Subcutaneous abdominal adipose tissue (tissue), 5 donors: Measurements from ENCODE around the gene LAG3.
A peak's percentile ranks its signal among the peaks of the same experiment; 100 is the strongest.

Experiments
- H3K27ac ChIP-seq: one replicate; pipeline ENCODE4 v1.7.0; 2013; ENCODE audit warnings: low read depth, mild to moderate bottlenecking, inconsistent platforms, low read length, moderate library complexity
- H3K27me3 ChIP-seq, 5 donors: one replicate each; pipeline ENCODE4 v1.7.0; 2013; ENCODE audit warnings: low read length in 5 of 5, inconsistent platforms in 1 of 5; ENCODE audit not compliant: control insufficient read depth in 5 of 5, insufficient read depth in 4 of 5
- H3K36me3 ChIP-seq, 5 donors: one replicate each; pipeline ENCODE4 v1.7.0; 2013; ENCODE audit warnings: low read length in 5 of 5; ENCODE audit not compliant: control insufficient read depth in 5 of 5, insufficient read depth in 5 of 5
- H3K4me1 ChIP-seq, 5 donors: one replicate each; pipeline ENCODE4 v1.7.0; 2013; ENCODE audit warnings: low read length in 5 of 5, mild to moderate bottlenecking in 3 of 5, moderate library complexity in 1 of 5; ENCODE audit not compliant: control insufficient read depth in 5 of 5, insufficient read depth in 5 of 5
- H3K4me3 ChIP-seq, 5 donors: one replicate each; pipeline ENCODE4 v1.7.0; 2013; ENCODE audit warnings: low read length in 5 of 5, low read depth in 1 of 5
- H3K9ac ChIP-seq, 5 donors: one replicate each; pipeline ENCODE4 v1.7.0; 2013; ENCODE audit warnings: low read length in 5 of 5, mild to moderate bottlenecking in 4 of 5, moderate library complexity in 3 of 5
- H3K9me3 ChIP-seq, 5 donors: one replicate each; pipeline ENCODE4 v1.7.0; 2013; ENCODE audit warnings: low read length in 5 of 5; ENCODE audit not compliant: control insufficient read depth in 5 of 5
- donor health status: healthy.
- donor health status: healthy.
- donor health status: healthy.
- donor health status: healthy.
- donor health status: healthy.

Gene LAG3

GRCh38 chr12:6819106-6820030, 47.0 kb downstream of the LAG3 start:
- no peaks in the 10 kb centered on the region for H3K9me3 ChIP-seq
- H3K4me3 ChIP-seq, result no peak overlapping the region
- no peak overlapping the region for H3K27ac ChIP-seq
- H3K9ac ChIP-seq, result no peak overlapping the region
- peaks cover 11 to 33% (median 23%) of the 10 kb centered on the region in 5 donors for H3K27me3 ChIP-seq
- peaks cover 0 to 34% (median 7%) of the 10 kb centered on the region in 5 donors for H3K36me3 ChIP-seq
- H3K4me1 ChIP-seq, result peaks cover 0 to 15% (median 15%) of the 10 kb centered on the region in 5 donors

GRCh38 chr12:6820166-6820565, 47.8 kb downstream of the LAG3 start:
- no peak overlapping the region for H3K4me3 ChIP-seq
- H3K27me3 ChIP-seq, result peaks cover 15 to 39% (median 29%) of the 10 kb centered on the region in 5 donors
- H3K27ac ChIP-seq, result no peak overlapping the region
- no peaks in the 10 kb centered on the region for H3K9me3 ChIP-seq
- no peak overlapping the region for H3K9ac ChIP-seq
- peaks cover 0 to 27% (median 7%) of the 10 kb centered on the region in 5 donors for H3K36me3 ChIP-seq
- H3K4me1 ChIP-seq, result peaks cover 0 to 15% (median 15%) of the 10 kb centered on the region in 5 donors

GRCh38 chr12:6821591-6822425, 49.5 kb downstream of the LAG3 start, which contains the start of gene GPR162:
Gene GPR162, plus strand, starts transcription at chr12:6821821. Its CDS starts 2,078 bp downstream, at chr12:6823899.
- Histone ChIP-seq H3K36me3 (peaks cover 0 to 19% (median 7%) of the 10 kb centered on the region in 5 donors), H3K9me3 (no peaks in the 10 kb centered on the region), H3K9ac (peak within 1 kb of the TSS in 1 of 5 donors; percentile 9), H3K4me1 (peaks cover 0 to 20% (median 15%) of the 10 kb centered on the region in 5 donors), H3K4me3 (peak within 1 kb of the TSS; percentile 32 to 61 (median 47)), H3K27me3 (peaks cover 26 to 48% (median 33%) of the 10 kb centered on the region in 5 donors), H3K27ac (no peak within 1 kb of the TSS)

- no peak overlapping the region for H3K9ac ChIP-seq
- peak overlapping the region in 1 of 5 donors; percentile 61 for H3K4me3 ChIP-seq
Measured at GRCh38 chr12:6822426-6823135, 50.3 kb downstream of the LAG3 start.

GRCh38 chr12:6823182-6824084, 51.1 kb downstream of the LAG3 start:
- H3K9me3 ChIP-seq, result no peaks in the 10 kb centered on the region
- no peak overlapping the region for H3K9ac ChIP-seq

More at GRCh38 chr12:6822426-6823135, 50.3 kb downstream of the LAG3 start:
- Histone ChIP-seq H3K9me3 (no peaks in the 10 kb centered on the region), H3K36me3 (peaks cover 0 to 12% (median 4%) of the 10 kb centered on the region in 5 donors), H3K4me1 (peaks cover 0 to 27% (median 23%) of the 10 kb centered on the region in 5 donors), H3K27ac (no peak overlapping the region), H3K27me3 (peaks cover 32 to 55% (median 41%) of the 10 kb centered on the region in 5 donors)

GRCh38 chr12:6824085-6824775, 51.9 kb downstream of the LAG3 start:
- H3K4me3 ChIP-seq, result no peak overlapping the region
- no peak overlapping the region for H3K9ac ChIP-seq
- peaks cover 0 to 4% (median 0%) of the 10 kb centered on the region in 5 donors for H3K36me3 ChIP-seq
- no peak overlapping the region for H3K27ac ChIP-seq
- no peaks in the 10 kb centered on the region for H3K9me3 ChIP-seq
- H3K4me1 ChIP-seq, result peaks cover 0 to 37% (median 32%) of the 10 kb centered on the region in 5 donors
- peaks cover 36 to 61% (median 49%) of the 10 kb centered on the region in 5 donors for H3K27me3 ChIP-seq

More at GRCh38 chr12:6823182-6824084, 51.1 kb downstream of the LAG3 start:
- H3K4me1 ChIP-seq, result peaks cover 0 to 30% (median 25%) of the 10 kb centered on the region in 5 donors
- H3K27me3 ChIP-seq, result peaks cover 32 to 56% (median 44%) of the 10 kb centered on the region in 5 donors
- H3K36me3 ChIP-seq, result peaks cover 0 to 7% (median 0%) of the 10 kb centered on the region in 5 donors
- H3K4me3 ChIP-seq, result no peak overlapping the region
- no peak overlapping the region for H3K27ac ChIP-seq

- no peaks in the 10 kb centered on the region for H3K9me3 ChIP-seq
- H3K9ac ChIP-seq, result no peak overlapping the region
- H3K27me3 ChIP-seq, result peaks cover 43 to 68% (median 56%) of the 10 kb centered on the region in 5 donors
- no peak overlapping the region for H3K27ac ChIP-seq
- peaks cover 0 to 44% (median 36%) of the 10 kb centered on the region in 5 donors for H3K4me1 ChIP-seq
- H3K4me3 ChIP-seq, result no peak overlapping the region
- no peaks in the 10 kb centered on the region for H3K36me3 ChIP-seq
Measured at GRCh38 chr12:6824901-6825381, 52.6 kb downstream of the LAG3 start.

- H3K9ac ChIP-seq, result no peak overlapping the region
- peaks cover 43 to 65% (median 62%) of the 10 kb centered on the region in 5 donors for H3K27me3 ChIP-seq
- peaks cover 0 to 46% (median 36%) of the 10 kb centered on the region in 5 donors for H3K4me1 ChIP-seq
- H3K4me3 ChIP-seq, result no peak overlapping the region
- no peak overlapping the region for H3K27ac ChIP-seq
- no peaks in the 10 kb centered on the region for H3K9me3 ChIP-seq
- no peaks in the 10 kb centered on the region for H3K36me3 ChIP-seq
Measured at GRCh38 chr12:6825398-6826124, 53.2 kb downstream of the LAG3 start.
